WERI-Rb-1 (cell line): Measurements from ENCODE around the gene SMG7.

Source experiments
- DNase-seq: peaks from one replicate; pipeline ENCODE4 v3.0.0-alpha.2; 2020
- H3K27ac ChIP-seq: fragments of 250-450 bp; sonication (Bioruptor Pico); 2 replicates; pipeline ENCODE4 v1.5.1; 2020; ENCODE audit warnings: mild to moderate bottlenecking, moderate library complexity
- H3K27me3 ChIP-seq: fragments of 250-450 bp; sonication (Bioruptor Pico); 2 replicates; pipeline ENCODE4 v1.5.1; 2021; ENCODE audit warnings: mild to moderate bottlenecking, low read depth, moderate library complexity; ENCODE audit not compliant: insufficient read depth, severe bottlenecking
- H3K36me3 ChIP-seq: fragments of 250-450 bp; sonication (Bioruptor Pico); 2 replicates; pipeline ENCODE4 v1.5.1; 2020; ENCODE audit warnings: mild to moderate bottlenecking, moderate library complexity
- H3K4me3 ChIP-seq: 2 replicates; pipeline ENCODE4 v1.5.1; 2011; ENCODE audit warnings: low read depth, mild to moderate bottlenecking, control low read depth, low read length
- H3K9me3 ChIP-seq: fragments of 250-450 bp; sonication (Bioruptor Pico); 2 replicates; pipeline ENCODE4 v1.5.1; 2021; ENCODE audit warnings: mild to moderate bottlenecking, moderate library complexity; ENCODE audit not compliant: severe bottlenecking
- TF ChIP-seq, protein P1 (sequence below): IDR thresholded peaks from 2 replicates; pipeline ENCODE4 v1.5.1; 2011; ENCODE audit warnings: low read depth, mild to moderate bottlenecking, control low read depth, inconsistent platforms, low read length

Gene SMG7

DNA sequence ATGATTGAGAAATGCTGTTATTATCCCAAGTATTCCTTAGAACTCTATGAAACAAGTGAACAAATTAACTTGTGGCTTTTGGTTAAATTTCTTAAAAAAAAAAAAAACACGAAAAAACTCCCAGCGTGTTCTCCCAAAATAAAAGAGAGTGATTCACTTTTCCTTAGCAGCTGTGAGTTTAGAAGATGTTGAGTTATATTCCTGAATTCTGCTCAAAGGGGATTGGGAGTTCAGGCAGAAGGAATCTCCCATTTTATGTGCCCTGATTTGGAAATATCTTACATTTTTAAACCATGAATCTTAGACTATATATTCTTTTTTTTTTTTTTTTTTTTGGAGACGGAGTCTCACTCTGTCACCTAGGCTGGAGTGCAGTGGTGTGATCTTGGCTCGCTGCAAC lies 34.3 kb downstream of the SMG7 start:
- H3K27me3 ChIP-seq, result no peaks in the 10 kb centered on the region
- TF ChIP-seq, protein P1, sequence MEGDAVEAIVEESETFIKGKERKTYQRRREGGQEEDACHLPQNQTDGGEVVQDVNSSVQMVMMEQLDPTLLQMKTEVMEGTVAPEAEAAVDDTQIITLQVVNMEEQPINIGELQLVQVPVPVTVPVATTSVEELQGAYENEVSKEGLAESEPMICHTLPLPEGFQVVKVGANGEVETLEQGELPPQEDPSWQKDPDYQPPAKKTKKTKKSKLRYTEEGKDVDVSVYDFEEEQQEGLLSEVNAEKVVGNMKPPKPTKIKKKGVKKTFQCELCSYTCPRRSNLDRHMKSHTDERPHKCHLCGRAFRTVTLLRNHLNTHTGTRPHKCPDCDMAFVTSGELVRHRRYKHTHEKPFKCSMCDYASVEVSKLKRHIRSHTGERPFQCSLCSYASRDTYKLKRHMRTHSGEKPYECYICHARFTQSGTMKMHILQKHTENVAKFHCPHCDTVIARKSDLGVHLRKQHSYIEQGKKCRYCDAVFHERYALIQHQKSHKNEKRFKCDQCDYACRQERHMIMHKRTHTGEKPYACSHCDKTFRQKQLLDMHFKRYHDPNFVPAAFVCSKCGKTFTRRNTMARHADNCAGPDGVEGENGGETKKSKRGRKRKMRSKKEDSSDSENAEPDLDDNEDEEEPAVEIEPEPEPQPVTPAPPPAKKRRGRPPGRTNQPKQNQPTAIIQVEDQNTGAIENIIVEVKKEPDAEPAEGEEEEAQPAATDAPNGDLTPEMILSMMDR, result no peak

DNA sequence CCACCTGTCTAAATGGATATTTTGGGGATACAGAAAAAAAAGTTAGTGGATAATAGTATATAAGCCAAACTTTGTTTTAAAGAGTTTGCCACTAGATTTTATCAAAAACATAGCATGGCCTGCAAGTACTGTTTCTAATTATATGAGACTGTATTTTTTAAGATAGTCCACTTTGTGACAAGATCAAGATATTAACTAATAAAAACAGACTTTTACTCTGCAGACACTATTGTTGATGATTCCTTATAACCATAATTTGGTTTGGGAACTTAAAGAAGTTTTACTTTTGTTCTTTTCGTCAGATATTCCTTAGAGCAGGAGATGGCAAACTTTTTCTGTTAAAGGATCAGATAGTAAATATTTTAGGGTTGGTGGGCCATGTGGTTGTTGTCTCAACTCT lies 36.4 kb downstream of the SMG7 start:
- Histone ChIP-seq H3K9me3 (no peaks in the 10 kb centered on the region), H3K4me3 (no peak overlapping the region)
- no peak for DNase-seq

More for the DNA sequence above, 34.3 kb downstream of the SMG7 start:
- Histone ChIP-seq H3K36me3 (no peaks in the 10 kb centered on the region), H3K27ac (no peak overlapping the region), H3K9me3 (no peaks in the 10 kb centered on the region), H3K4me3 (no peak overlapping the region)
- no peak for DNase-seq

DNA sequence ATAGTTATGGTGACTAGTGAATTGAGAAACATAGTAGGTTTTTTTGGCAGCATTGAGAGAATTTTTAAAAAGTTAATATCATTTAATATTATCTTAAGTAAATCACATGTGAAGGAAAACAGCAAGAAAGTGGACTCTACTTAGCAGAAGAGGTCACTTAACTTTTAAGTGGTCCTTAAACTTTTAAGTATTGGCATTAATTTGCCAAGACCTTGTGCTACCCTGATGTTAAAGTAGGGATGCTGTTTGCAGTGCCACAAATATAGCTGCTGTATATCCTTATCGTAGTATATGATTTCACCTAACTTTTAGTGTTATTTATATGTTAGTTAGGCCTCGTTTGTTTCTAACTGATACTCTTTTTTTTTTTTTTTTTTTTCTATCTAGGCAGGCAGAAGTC lies 40.2 kb downstream of the SMG7 start:
- TF ChIP-seq, protein P1, result no peak
- DNase-seq, result no peak
- Histone ChIP-seq H3K36me3 (peaks cover under 1% of the 10 kb centered on the region), H3K27me3 (no peaks in the 10 kb centered on the region), H3K4me3 (no peak overlapping the region), H3K9me3 (no peaks in the 10 kb centered on the region), H3K27ac (no peak overlapping the region)

More for the DNA sequence above, 36.4 kb downstream of the SMG7 start:
- no peaks in the 10 kb centered on the region for H3K36me3 ChIP-seq
- no peaks in the 10 kb centered on the region for H3K27me3 ChIP-seq
- TF ChIP-seq, protein P1, result no peak
- no peak overlapping the region for H3K27ac ChIP-seq

DNA sequence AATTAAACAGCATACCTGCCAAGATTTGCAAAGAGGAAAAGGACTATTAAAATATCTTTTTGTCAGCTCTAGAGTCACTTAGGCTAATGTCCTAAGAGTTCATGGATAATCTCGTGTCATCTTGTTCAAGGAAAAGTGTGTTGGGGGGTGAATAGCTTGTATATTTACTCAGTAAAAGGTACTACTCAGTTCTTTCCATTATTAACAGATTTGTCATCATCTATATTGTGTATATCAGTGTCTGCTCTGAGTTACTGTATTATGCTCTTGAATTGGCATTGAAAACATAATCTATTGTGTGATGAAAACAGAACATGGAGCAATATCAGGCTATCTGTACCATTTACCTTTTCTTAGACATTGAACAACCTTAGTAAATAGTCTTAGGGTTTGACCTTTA lies 41.9 kb downstream of the SMG7 start:
- TF ChIP-seq, protein P1, result no peak
- DNase-seq, result no peak
- peaks cover 16% of the 10 kb centered on the region for H3K36me3 ChIP-seq
- no peak overlapping the region for H3K27ac ChIP-seq
- H3K4me3 ChIP-seq, result no peak overlapping the region
- H3K9me3 ChIP-seq, result no peaks in the 10 kb centered on the region
- H3K27me3 ChIP-seq, result no peaks in the 10 kb centered on the region

DNA sequence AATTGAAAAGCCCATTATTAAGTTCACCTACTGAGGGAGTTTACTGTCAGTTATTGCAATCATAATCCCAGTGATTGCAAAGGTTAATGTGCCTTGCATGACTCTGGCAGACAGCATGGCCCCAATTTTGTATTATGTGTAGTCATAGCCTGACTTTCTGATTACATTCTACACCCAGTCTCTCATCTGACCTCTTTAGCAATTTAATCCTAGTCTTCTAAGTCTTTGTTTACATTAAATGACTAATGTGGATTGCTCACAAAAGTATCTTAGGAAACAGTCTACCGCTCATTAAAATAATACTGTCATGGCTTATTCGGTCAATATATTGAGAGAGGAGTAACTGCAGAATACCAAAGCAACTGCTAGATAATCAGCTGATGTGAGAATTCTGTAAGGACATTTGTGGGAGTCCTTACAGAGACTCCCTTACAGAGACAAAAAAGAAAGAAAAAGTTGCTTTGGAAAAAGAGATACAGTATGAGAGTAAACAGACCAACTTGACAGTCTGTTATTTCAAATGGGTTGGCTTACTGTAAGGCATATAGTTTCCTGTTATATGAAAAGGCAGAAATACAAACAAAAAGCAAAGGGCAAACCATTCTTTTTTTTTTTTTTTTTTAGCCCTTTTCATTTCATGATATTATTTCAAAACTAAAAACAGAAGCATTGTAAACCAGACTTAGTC lies 42.8 kb downstream of the SMG7 start:
- TF ChIP-seq, protein P1, result no peak
- Histone ChIP-seq H3K36me3 (peaks cover 18% of the 10 kb centered on the region), H3K4me3 (no peak overlapping the region), H3K9me3 (no peaks in the 10 kb centered on the region), H3K27ac (no peak overlapping the region), H3K27me3 (no peaks in the 10 kb centered on the region)
- DNase-seq, result peak; percentile 9

DNA sequence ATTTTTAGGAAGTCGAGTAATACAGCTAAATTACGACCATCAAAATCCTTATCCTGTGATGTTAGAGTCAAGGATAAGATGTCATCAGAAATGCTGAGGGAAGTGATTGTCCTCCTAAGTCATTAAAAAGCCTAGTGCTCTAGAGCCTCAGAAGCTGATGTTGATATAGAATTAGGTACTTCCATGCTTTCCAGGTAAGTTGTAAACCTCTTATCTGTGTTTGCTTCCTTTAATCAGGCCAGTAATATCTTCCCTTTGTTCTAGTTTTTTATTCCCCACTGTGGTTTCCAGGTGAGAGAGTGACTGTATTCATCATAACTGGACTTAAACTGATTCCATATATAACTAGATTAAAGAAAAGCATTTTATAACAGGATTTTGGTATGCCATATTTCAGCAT lies 44.4 kb downstream of the SMG7 start:
- Histone ChIP-seq H3K36me3 (peaks cover 22% of the 10 kb centered on the region), H3K4me3 (no peak overlapping the region), H3K27me3 (no peaks in the 10 kb centered on the region), H3K9me3 (no peaks in the 10 kb centered on the region), H3K27ac (no peak overlapping the region)
- TF ChIP-seq, protein P1, result no peak
- DNase-seq, result no peak
